HCT116 (cell line): Measurements from ENCODE around the gene EML4. TPM values are rescaled to one million over a fixed set of nuclear protein-coding genes. Genes with fewer than 3 reads are reported as not detected.
A peak's percentile ranks its signal among the peaks of the same experiment; 100 is the strongest.

Experiments used
- ATAC-seq: fragments of 200-7000 bp; cut with Tn5 transposase; 2 replicates; pipeline ENCODE4 v1.9.1; 2020; ENCODE audit warnings: mild to moderate bottlenecking, moderate library complexity
- BruUV-seq: library from RNA; stranded (reverse); fragments of 400-500 nt; replicated peaks from 2 replicates; lab custom pipeline; 2021; lab: Mats Ljungman, UMichigan
- CTCF ChIA-PET: fragments of 300-600 bp; sonication (Branson Sonifier 250); formaldehyde crosslinking; loops from one replicate; lab custom pipeline; 2021; ENCODE audit warnings: antibody characterized with exemption; lab: Charles Lee
- POLR2A ChIA-PET: fragments of 300-600, 350-600 bp; sonication (Branson Sonifier 250); formaldehyde crosslinking; loops from one replicate; lab custom pipeline; 2021; ENCODE audit warnings: antibody characterized with exemption; lab: Charles Lee
- RAD21 ChIA-PET, 2 experiments: fragments of 300-600 bp; sonication (Branson Sonifier 250); formaldehyde crosslinking; loops; one replicate each; lab custom pipeline; 2023; ENCODE audit warnings: low total read pairs in 2 of 2; ENCODE audit not compliant: uncharacterized antibody in 2 of 2, unreplicated experiment in 2 of 2, low non-redundant PET in 1 of 2; lab: Charles Lee
- DNase-seq: peaks from one replicate; pipeline ENCODE4 v3.0.0-alpha.2; 2010; ENCODE audit warnings: low read depth, low spot score
- H2AFZ ChIP-seq: fragments of 200-600 bp; shearing (Covaris generic), sonication (generic); 2 replicates; pipeline ENCODE4 v1.6.1; 2017; ENCODE audit warnings: low read depth, mixed run types, mixed read lengths, antibody characterized with exemption, low read length; ENCODE audit not compliant: poor library complexity, severe bottlenecking
- H3K27ac ChIP-seq: 2 replicates; pipeline ENCODE4 v1.5.1; 2012; ENCODE audit warnings: low read depth, low read length
- H3K27me3 ChIP-seq: fragments of 200-600 bp; sonication (generic); 2 replicates; pipeline ENCODE4 v1.6.1; 2016; ENCODE audit warnings: mixed run types, low read length, mixed read lengths; ENCODE audit not compliant: insufficient read depth
- H3K36me3 ChIP-seq, 2 experiments: fragments of 200-500 bp in 1 of 2; fragments of 200-600 bp in 1 of 2; sonication (Bioruptor generic) in 1 of 2; sonication (generic) in 1 of 2; 2 replicates each; pipeline versions ENCODE4 v1.5.1 to v1.6.1; 2014 to 2016; ENCODE audit warnings: low read length in 2 of 2, inconsistent platforms in 1 of 2, mixed read lengths in 1 of 2, mixed run types in 1 of 2; ENCODE audit not compliant: insufficient read depth in 2 of 2, control insufficient read depth in 1 of 2
- H3K4me1 ChIP-seq, 2 experiments: fragments of 200-600 bp in 1 of 2; sonication (generic) in 1 of 2; 2 replicates each; pipeline versions ENCODE4 v1.5.1 to v1.6.1; 2012 to 2017; ENCODE audit warnings: low read length in 2 of 2, inconsistent platforms in 1 of 2, mild to moderate bottlenecking in 1 of 2, mixed read lengths in 1 of 2, mixed run types in 1 of 2, moderate library complexity in 1 of 2; ENCODE audit not compliant: insufficient read depth in 2 of 2, control insufficient read depth in 1 of 2
- H3K4me2 ChIP-seq: fragments of 200-600 bp; sonication (generic); 2 replicates; pipeline ENCODE4 v1.6.1; 2017; ENCODE audit warnings: mixed run types, low read length, mixed read lengths
- H3K4me3 ChIP-seq, 2 experiments: fragments of 200-600 bp in 1 of 2; sonication (generic) in 1 of 2; replicated peaks in 1 of 2; 2 replicates each; pipeline ENCODE4 v1.5.1; 2011 to 2016; ENCODE audit warnings: low read length in 2 of 2, control low read depth in 1 of 2, low read depth in 1 of 2, mild to moderate bottlenecking in 1 of 2, mixed read lengths in 1 of 2, mixed run types in 1 of 2
- H3K79me2 ChIP-seq: fragments of 200-600 bp; sonication (generic); 2 replicates; pipeline ENCODE4 v1.6.1; 2017; ENCODE audit warnings: mild to moderate bottlenecking, mixed run types, low read length, moderate library complexity, mixed read lengths; ENCODE audit not compliant: insufficient read depth
- H3K9ac ChIP-seq: fragments of 200-600 bp; sonication (generic); 2 replicates; pipeline ENCODE4 v1.6.1; 2016; ENCODE audit warnings: low read length, mixed read lengths
- H3K9me2 ChIP-seq: fragments of 200-600 bp; sonication (generic), shearing (Covaris generic); 2 replicates; pipeline ENCODE4 v1.6.1; 2017; ENCODE audit warnings: mixed run types, mild to moderate bottlenecking, moderate library complexity; ENCODE audit not compliant: insufficient read depth
- H3K9me3 ChIP-seq, 2 experiments: fragments of 200-500 bp in 1 of 2; fragments of 200-600 bp in 1 of 2; sonication (Bioruptor generic) in 1 of 2; sonication (generic) in 1 of 2; 2 replicates each; pipeline ENCODE4 v1.6.1; 2014 to 2017; ENCODE audit warnings: low read length in 2 of 2, mixed read lengths in 2 of 2, inconsistent platforms in 1 of 2, low read depth in 1 of 2, mild to moderate bottlenecking in 1 of 2, mixed run types in 1 of 2, moderate library complexity in 1 of 2; ENCODE audit not compliant: control insufficient read depth in 1 of 2, insufficient read depth in 1 of 2
- H4K20me1 ChIP-seq: fragments of 200-600 bp; sonication (generic), shearing (Covaris generic); 2 replicates; pipeline ENCODE4 v1.6.1; 2017; ENCODE audit warnings: mixed run types, mild to moderate bottlenecking, moderate library complexity; ENCODE audit not compliant: insufficient read depth
- ATF3 ChIP-seq: IDR thresholded peaks from 2 replicates; pipeline ENCODE4 v1.6.1; 2012
- EGR1 ChIP-seq: IDR thresholded peaks from 2 replicates; pipeline ENCODE4 v1.6.1; 2012; ENCODE audit warnings: low read depth
- ELF1 ChIP-seq: IDR thresholded peaks from 2 replicates; pipeline ENCODE4 v1.6.1; 2012; ENCODE audit warnings: low read depth, borderline replicate concordance
- EZH2 ChIP-seq: fragments of 200-600 bp; sonication (generic); IDR thresholded peaks from 2 replicates; pipeline ENCODE4 v1.6.1; 2017; ENCODE audit warnings: antibody characterized with exemption, mixed run types
- EZH2phosphoT487 ChIP-seq: fragments of 200-600 bp; IDR thresholded peaks from 2 replicates; pipeline ENCODE4 v1.6.1; 2018; ENCODE audit warnings: antibody characterized with exemption, borderline replicate concordance
- JUND ChIP-seq: IDR thresholded peaks from 2 replicates; pipeline ENCODE4 v1.6.1; 2012
- RAD21 ChIP-seq: IDR thresholded peaks from 2 replicates; pipeline ENCODE4 v1.6.1; 2012; ENCODE audit warnings: low read depth, mild to moderate bottlenecking
- SRF ChIP-seq: IDR thresholded peaks from 2 replicates; pipeline ENCODE4 v1.6.1; 2012; ENCODE audit warnings: low read depth
- ZBTB33 ChIP-seq: IDR thresholded peaks from 2 replicates; pipeline ENCODE4 v1.6.1; 2011; ENCODE audit warnings: mild to moderate bottlenecking, low read length, moderate library complexity; ENCODE audit not compliant: insufficient replicate concordance; ENCODE audit errors: extremely low read depth
- ZFX ChIP-seq: fragments of 450-650 bp; IDR thresholded peaks from 2 replicates; pipeline ENCODE4 v1.6.1; 2017
- ZNF274 ChIP-seq: fragments of 200-500 bp; sonication (Bioruptor generic); IDR thresholded peaks from 2 replicates; pipeline ENCODE4 v1.6.1; 2014; ENCODE audit warnings: mild to moderate bottlenecking, low read depth, low read length, inconsistent platforms
- intact Hi-C: fragments of 100-400 bp; cut with micrococcal nuclease; formaldehyde crosslinking; loops from 2 replicates; pipeline ENCODE4 v1.10.0; 2022
- total RNA-seq: library from RNA; stranded (reverse); gene quantifications from one replicate; pipeline ENCODE4 v1.2.1, GENCODE V29; 2021; ENCODE audit not compliant: unreplicated experiment

Gene EML4
- total RNA-seq, 1 experiment from 2014 or later = 53.5 TPM

GRCh38 chr2:42140496-42140895 is 28.7 kb upstream of the EML4 start (continued):
- no peak for TF ChIP-seq ATF3
- no peak for TF ChIP-seq ZNF274

GRCh38 chr2:42141687-42142546 is 27.2 kb upstream of the EML4 start:
- Histone ChIP-seq H3K9me3 (no peaks in the 10 kb centered on the region), H3K36me3 (no peaks in the 10 kb centered on the region), H3K9me2 (no peaks in the 10 kb centered on the region), H3K27me3 (no peaks in the 10 kb centered on the region), H3K9ac (peak overlapping the region; percentile 14), H3K4me1 (peaks cover 37 to 38% of the 10 kb centered on the region in 2 experiments), H3K4me3 (peak overlapping the region; percentile 29 to 50), H3K27ac (no peak overlapping the region), H3K79me2 (no peaks in the 10 kb centered on the region), H4K20me1 (no peaks in the 10 kb centered on the region), H2AFZ (peak overlapping the region; percentile 97), H3K4me2 (peak overlapping the region; percentile 84)
- CTCF ChIA-PET = interaction anchor here (1.0 kb wide), 1 partner anchor 13 kb away, joined by 3 read pairs; no protein-coding TSS in a partner anchor
- TF ChIP-seq RAD21 (no peak), ELF1 (no peak), JUND (no peak), EZH2 (no peak), ZFX (no peak), SRF (no peak), ZBTB33 (no peak), EZH2phosphoT487 (no peak), EGR1 (no peak)
- POLR2A ChIA-PET = interaction anchor here (0.9 kb wide), 1 partner anchor 9 kb away, joined by 3 read pairs; no protein-coding TSS in a partner anchor
- no peak for DNase-seq
- peak; percentile 71 for ATAC-seq
- intact Hi-C loops = no loop called here
- RAD21 ChIA-PET = no interaction called here
- no TSS peak for BruUV-seq
